Gastrocnemius medialis (tissue), 4 donors: ENCODE data around the gene SIK2.

Experiments used
- CTCF ChIP-seq, 5 experiments: fragments of 450-650 bp in 3 of 5; fragments of 200-600 bp in 2 of 5; sonication (generic) in 2 of 5; IDR thresholded peaks in 4 of 5; conservative IDR thresholded peaks in 1 of 5; 1 replicate in 4 of 5; 2 replicates in 1 of 5; pipeline ENCODE4 v1.5.1; 2016 to 2019; ENCODE audit warnings: antibody characterized with exemption in 5 of 5, mild to moderate bottlenecking in 3 of 5, moderate library complexity in 3 of 5
- POLR2A ChIP-seq, 2 donors: fragments of 450-650 bp; IDR thresholded peaks; one replicate each; pipeline ENCODE4 v1.6.1; 2017; ENCODE audit warnings: antibody characterized with exemption in 2 of 2, mild to moderate bottlenecking in 2 of 2, moderate library complexity in 2 of 2

DNA sequence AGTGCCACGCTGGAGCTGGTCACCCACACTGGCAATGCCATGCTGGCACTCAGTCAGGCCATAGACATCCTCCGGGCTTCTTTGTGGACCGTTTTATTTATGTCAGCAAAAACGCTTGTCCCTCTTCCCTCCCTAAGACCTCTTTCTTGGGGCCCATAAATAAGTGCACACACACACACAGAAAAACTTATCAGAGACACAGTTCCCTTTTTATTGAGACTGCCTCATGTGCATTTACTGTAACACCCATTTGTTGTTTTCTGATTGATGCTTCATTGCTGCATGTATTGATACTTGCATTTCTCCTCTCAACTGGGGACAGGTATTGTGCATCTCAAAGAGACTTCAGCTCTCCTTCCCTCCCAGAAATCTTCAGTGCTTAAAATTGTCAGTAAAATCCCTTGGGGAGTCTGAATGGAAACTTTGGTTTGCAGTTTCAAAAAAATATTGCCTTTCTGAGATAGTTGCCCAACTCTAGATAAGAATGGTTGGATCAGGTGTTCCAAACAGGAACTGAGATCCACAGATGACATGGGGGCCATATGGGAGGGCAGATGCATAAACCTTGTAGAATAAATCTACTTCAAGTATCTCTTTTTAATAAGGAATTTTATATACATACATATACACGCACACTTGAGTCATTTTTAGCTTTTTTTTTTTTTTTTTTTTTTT is 113.0 kb downstream of the SIK2 start:
- TF ChIP-seq CTCF (IDR thresholded peaks at IDR 0.05 in 4 of 5, conservative IDR thresholded peaks at IDR 0.05 in 1 of 5) (no peak), POLR2A (IDR thresholded peaks at IDR 0.05) (no peak)
